Sigmoid colon (tissue), 3 donors: Measurements from ENCODE around the gene VAV3.

ENCODE experiments used
- POLR2A ChIP-seq, 2 donors: fragments of 450-650 bp; IDR thresholded peaks; one replicate each; pipeline ENCODE4 v1.6.1; 2016; ENCODE audit warnings: antibody characterized with exemption in 2 of 2, mild to moderate bottlenecking in 2 of 2, moderate library complexity in 2 of 2
- TF ChIP-seq, protein P1 (sequence below), 4 experiments: fragments of 450-650 bp in 3 of 4; fragments of 200-600 bp in 1 of 4; IDR thresholded peaks; one replicate each; pipeline ENCODE4 v1.5.1; 2016 to 2019; ENCODE audit warnings: antibody characterized with exemption in 4 of 4, mild to moderate bottlenecking in 3 of 4, moderate library complexity in 2 of 4

DNA sequence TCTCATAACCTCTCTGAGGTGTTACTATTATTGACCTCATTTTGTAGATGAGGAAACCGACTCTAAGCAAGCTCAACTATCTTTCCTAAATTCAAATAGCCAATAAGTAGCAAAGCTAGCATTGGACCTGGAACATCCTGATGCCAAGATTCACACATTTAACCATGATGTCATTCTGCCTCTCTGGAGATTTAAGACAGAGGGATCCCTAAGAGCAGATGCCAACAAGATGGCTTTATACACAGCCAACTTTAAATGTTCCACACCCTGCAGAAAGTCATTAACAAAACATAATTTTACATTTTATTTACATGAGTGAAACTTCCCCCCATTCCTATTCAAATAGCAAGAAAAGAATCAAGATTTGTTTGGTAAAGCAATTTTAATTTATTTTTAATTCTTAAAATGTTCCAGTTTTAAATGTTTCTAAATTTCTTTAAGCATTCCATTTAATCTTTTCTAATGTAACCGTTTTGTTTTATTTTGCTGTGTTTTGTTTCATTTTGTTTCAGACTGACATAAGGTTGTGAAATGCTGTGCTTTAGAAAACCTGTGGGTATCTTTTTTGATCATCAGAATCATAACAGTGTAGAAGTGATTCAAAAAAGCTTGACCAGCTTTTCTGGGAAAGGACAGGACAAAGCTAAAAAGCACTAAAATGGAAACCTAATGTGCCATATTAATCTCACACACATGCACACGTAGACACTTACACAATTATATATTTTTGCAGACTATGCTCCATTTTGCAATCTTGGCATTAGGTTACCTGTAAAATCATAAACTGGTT lies 7.6 kb upstream of the VAV3 start:
- TF ChIP-seq, protein P1, sequence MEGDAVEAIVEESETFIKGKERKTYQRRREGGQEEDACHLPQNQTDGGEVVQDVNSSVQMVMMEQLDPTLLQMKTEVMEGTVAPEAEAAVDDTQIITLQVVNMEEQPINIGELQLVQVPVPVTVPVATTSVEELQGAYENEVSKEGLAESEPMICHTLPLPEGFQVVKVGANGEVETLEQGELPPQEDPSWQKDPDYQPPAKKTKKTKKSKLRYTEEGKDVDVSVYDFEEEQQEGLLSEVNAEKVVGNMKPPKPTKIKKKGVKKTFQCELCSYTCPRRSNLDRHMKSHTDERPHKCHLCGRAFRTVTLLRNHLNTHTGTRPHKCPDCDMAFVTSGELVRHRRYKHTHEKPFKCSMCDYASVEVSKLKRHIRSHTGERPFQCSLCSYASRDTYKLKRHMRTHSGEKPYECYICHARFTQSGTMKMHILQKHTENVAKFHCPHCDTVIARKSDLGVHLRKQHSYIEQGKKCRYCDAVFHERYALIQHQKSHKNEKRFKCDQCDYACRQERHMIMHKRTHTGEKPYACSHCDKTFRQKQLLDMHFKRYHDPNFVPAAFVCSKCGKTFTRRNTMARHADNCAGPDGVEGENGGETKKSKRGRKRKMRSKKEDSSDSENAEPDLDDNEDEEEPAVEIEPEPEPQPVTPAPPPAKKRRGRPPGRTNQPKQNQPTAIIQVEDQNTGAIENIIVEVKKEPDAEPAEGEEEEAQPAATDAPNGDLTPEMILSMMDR (IDR thresholded peaks at IDR 0.05): no peak
- no peak for TF ChIP-seq POLR2A (IDR thresholded peaks at IDR 0.05)
